IPS-18a (cell line): ENCODE results near the gene SCRT2.

Experiments used
- H3K27ac ChIP-seq: one replicate; pipeline ENCODE4 v1.5.1; 2013; ENCODE audit warnings: low read length
- H3K27me3 ChIP-seq: one replicate; pipeline ENCODE4 v1.6.1; 2013; ENCODE audit warnings: mild to moderate bottlenecking, low read length; ENCODE audit not compliant: control insufficient read depth, insufficient read depth
- H3K36me3 ChIP-seq: one replicate; pipeline ENCODE4 v1.6.1; 2013; ENCODE audit warnings: low read depth, low read length; ENCODE audit not compliant: control insufficient read depth
- H3K4me1 ChIP-seq: one replicate; pipeline ENCODE4 v1.6.1; 2013; ENCODE audit warnings: low read depth, low read length; ENCODE audit not compliant: control insufficient read depth
- H3K4me3 ChIP-seq: one replicate; pipeline ENCODE4 v1.5.1; 2013; ENCODE audit warnings: low read length
- H3K9ac ChIP-seq: one replicate; pipeline ENCODE4 v1.6.1; 2013; ENCODE audit warnings: mild to moderate bottlenecking, low read length, moderate library complexity
- H3K9me3 ChIP-seq: one replicate; pipeline ENCODE4 v1.6.1; 2013; ENCODE audit warnings: low read depth, low read length; ENCODE audit not compliant: control insufficient read depth

The SCRT2 gene

GRCh38 chr20:637559-637958, 38.0 kb downstream of the SCRT2 start:
- Histone ChIP-seq H3K27me3 (no peaks in the 10 kb centered on the region), H3K4me3 (no peak overlapping the region), H3K9ac (no peak overlapping the region), H3K4me1 (no peaks in the 10 kb centered on the region), H3K9me3 (no peaks in the 10 kb centered on the region), H3K27ac (no peak overlapping the region), H3K36me3 (no peaks in the 10 kb centered on the region)

DNA sequence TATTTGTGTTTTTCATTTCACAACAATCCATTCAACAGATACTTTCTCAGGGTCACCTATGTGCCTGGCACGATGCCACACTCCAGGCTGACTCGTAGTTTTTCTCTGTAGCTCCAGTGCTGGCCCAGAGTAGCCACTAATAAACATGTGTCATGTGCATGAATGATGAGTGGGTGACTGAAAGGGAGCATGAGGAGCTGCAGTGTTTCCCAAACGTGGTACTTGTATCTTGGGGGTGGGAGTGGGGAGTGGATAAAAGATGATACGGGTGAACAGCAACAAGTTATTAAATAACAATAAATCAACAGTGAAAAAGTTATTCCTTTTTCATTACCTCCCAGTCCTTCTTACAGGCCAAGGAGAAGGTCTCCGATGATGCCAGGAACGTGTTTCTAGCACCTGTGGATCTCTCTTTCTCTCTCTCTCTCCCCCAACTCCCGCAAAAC, 39.7 kb downstream of the SCRT2 start:
- Histone ChIP-seq H3K9ac (no peak overlapping the region), H3K27me3 (no peaks in the 10 kb centered on the region), H3K36me3 (no peaks in the 10 kb centered on the region), H3K4me1 (no peaks in the 10 kb centered on the region), H3K4me3 (no peak overlapping the region), H3K27ac (no peak overlapping the region), H3K9me3 (no peaks in the 10 kb centered on the region)

DNA sequence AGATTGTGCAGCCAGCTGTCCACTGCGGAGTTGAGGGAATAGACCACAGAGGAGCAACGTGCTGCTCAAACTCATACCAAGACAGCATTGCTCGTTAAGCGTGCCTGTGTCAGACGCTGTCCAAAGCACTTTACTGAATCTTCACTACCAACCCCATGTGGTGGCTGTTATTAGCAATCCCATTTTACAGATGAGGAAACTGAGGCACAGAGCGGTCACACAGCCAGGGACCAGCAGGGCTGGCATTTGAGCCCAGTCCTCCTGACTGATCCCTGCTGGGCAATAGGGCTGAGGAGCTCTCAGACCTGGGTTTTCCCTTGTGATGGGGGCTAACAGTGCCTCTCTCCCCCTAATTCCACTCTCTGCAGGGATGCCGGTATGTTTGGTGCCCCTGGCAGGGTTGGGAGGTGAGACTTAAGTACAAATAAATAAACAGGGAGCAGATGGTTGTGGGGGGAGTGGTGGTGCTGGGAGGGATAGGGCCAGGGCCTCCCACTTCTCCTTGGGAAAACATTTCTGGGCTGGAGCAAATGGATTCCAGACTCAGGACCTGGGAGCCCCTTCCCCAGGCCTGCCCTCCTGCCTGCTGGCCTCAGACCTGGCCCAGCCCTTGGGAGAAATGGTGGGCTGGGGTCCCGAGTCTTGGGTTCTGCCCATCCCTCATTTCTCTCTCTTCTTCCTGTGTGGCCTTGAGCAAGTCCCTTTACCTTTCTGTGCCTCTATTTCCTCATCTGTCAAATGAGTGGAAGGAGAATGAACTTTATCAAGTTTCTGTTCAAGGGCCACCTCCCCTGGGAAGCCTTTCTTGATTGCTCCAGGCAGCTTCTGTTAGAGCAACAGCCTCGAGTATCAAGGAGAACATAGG, 40.3 kb downstream of the SCRT2 start:
- Histone ChIP-seq H3K27ac (no peak overlapping the region), H3K4me3 (no peak overlapping the region), H3K4me1 (no peaks in the 10 kb centered on the region), H3K9ac (no peak overlapping the region), H3K9me3 (no peaks in the 10 kb centered on the region), H3K36me3 (no peaks in the 10 kb centered on the region), H3K27me3 (no peaks in the 10 kb centered on the region)

GRCh38 chr20:634148-634925, 41.3 kb downstream of the SCRT2 start:
- Histone ChIP-seq H3K27me3 (no peaks in the 10 kb centered on the region), H3K4me3 (no peak overlapping the region), H3K9me3 (no peaks in the 10 kb centered on the region), H3K27ac (no peak overlapping the region), H3K36me3 (no peaks in the 10 kb centered on the region), H3K4me1 (no peaks in the 10 kb centered on the region), H3K9ac (no peak overlapping the region)

GRCh38 chr20:631101-631500, 44.5 kb downstream of the SCRT2 start:
- H3K27ac ChIP-seq = no peak overlapping the region
- no peak overlapping the region for H3K4me3 ChIP-seq
- H3K27me3 ChIP-seq = no peaks in the 10 kb centered on the region
- no peaks in the 10 kb centered on the region for H3K36me3 ChIP-seq
- H3K9me3 ChIP-seq = no peaks in the 10 kb centered on the region
- no peaks in the 10 kb centered on the region for H3K4me1 ChIP-seq
- no peak overlapping the region for H3K9ac ChIP-seq

GRCh38 chr20:626579-626978, 49.0 kb downstream of the SCRT2 start:
- no peaks in the 10 kb centered on the region for H3K4me1 ChIP-seq
- no peak overlapping the region for H3K27ac ChIP-seq
- no peak overlapping the region for H3K4me3 ChIP-seq
- H3K9me3 ChIP-seq = no peaks in the 10 kb centered on the region
- H3K27me3 ChIP-seq = no peaks in the 10 kb centered on the region
- H3K9ac ChIP-seq = no peak overlapping the region
- no peaks in the 10 kb centered on the region for H3K36me3 ChIP-seq

DNA sequence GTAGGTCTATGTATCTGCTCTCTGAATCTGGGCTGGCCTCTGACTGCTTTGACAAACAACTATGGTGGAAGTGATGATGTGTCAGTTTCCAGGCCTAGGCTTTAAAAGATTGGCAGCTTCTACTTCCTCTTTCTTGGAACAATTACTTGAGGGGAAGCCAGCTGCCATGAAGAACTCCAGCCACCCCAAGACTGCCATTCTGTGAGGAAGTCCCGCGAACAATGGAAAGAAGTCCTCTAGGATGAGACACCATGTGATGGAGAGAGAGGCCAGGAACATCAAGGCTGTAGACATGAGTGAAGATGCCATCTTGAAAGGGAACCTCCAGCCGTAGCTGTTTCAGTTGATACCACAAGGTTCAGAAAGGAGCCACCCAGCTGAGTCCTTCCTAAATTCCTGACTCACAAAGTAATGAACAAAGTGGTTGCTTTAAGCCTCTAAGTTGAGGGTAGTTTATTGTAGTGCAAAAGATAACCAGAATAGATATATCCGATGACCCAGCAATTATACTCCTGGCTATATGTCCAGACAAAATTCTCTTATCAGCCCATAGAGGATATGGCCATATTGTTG, 50.2 kb downstream of the SCRT2 start:
- no peak overlapping the region for H3K4me3 ChIP-seq

DNA sequence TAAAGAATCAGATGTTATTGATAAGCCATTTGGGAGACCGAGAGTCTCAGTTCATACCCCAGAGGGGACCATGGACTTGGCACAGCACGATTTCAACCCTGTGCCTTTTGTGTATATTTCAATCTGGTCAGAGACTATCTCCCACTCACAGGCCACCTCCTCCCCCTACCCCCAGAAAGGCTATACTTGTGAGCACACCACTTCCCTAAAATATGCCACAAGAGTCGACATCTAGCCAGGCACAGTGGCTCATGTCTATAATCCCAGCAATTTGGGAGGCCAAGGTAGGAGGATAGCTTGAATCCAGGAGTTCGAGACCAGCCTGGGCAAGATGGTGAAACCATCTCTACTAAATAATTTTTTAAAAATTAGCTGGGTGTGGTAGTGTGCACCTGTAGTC, 51.9 kb downstream of the SCRT2 start:
- no peak overlapping the region for H3K9ac ChIP-seq
- no peaks in the 10 kb centered on the region for H3K9me3 ChIP-seq
- no peak overlapping the region for H3K27ac ChIP-seq
- H3K27me3 ChIP-seq = no peaks in the 10 kb centered on the region
- H3K4me1 ChIP-seq = peaks cover 3% of the 10 kb centered on the region
- H3K4me3 ChIP-seq = no peak overlapping the region
- H3K36me3 ChIP-seq = no peaks in the 10 kb centered on the region

More for the DNA sequence above, 50.2 kb downstream of the SCRT2 start:
- peaks cover 3% of the 10 kb centered on the region for H3K4me1 ChIP-seq
- H3K9me3 ChIP-seq = no peaks in the 10 kb centered on the region
- no peak overlapping the region for H3K27ac ChIP-seq
- no peak overlapping the region for H3K9ac ChIP-seq
- no peaks in the 10 kb centered on the region for H3K27me3 ChIP-seq
- no peaks in the 10 kb centered on the region for H3K36me3 ChIP-seq

- no peaks in the 10 kb centered on the region for H3K9me3 ChIP-seq
- H3K36me3 ChIP-seq = no peaks in the 10 kb centered on the region
- no peaks in the 10 kb centered on the region for H3K27me3 ChIP-seq
- H3K9ac ChIP-seq = no peak overlapping the region
- no peak overlapping the region for H3K27ac ChIP-seq
- H3K4me1 ChIP-seq = peaks cover 3% of the 10 kb centered on the region
- H3K4me3 ChIP-seq = no peak overlapping the region
Observed at GRCh38 chr20:623021-623420, 52.6 kb downstream of the SCRT2 start.

- no peaks in the 10 kb centered on the region for H3K9me3 ChIP-seq
- H3K27ac ChIP-seq = no peak overlapping the region
- no peaks in the 10 kb centered on the region for H3K36me3 ChIP-seq
- H3K4me3 ChIP-seq = no peak overlapping the region
- no peaks in the 10 kb centered on the region for H3K27me3 ChIP-seq
- H3K4me1 ChIP-seq = peaks cover 3% of the 10 kb centered on the region
- H3K9ac ChIP-seq = no peak overlapping the region
Observed at GRCh38 chr20:622161-622560, 53.4 kb downstream of the SCRT2 start.

GRCh38 chr20:621125-621756, 54.4 kb downstream of the SCRT2 start:
- H3K36me3 ChIP-seq = no peaks in the 10 kb centered on the region
- H3K9ac ChIP-seq = no peak overlapping the region
- no peaks in the 10 kb centered on the region for H3K27me3 ChIP-seq
- peaks cover 6% of the 10 kb centered on the region for H3K4me1 ChIP-seq
- no peak overlapping the region for H3K4me3 ChIP-seq
- H3K9me3 ChIP-seq = no peaks in the 10 kb centered on the region
- no peak overlapping the region for H3K27ac ChIP-seq
